Trophoblast cell (in vitro differentiated cells and primary cell): ENCODE results near the gene AGBL5.

Experiments
- DNase-seq, 2 donors: peaks; one replicate each; pipeline ENCODE4 v3.0.0-alpha.2; 2016
- H2AFZ ChIP-seq: 2 replicates; pipeline ENCODE4 v1.6.1; 2013; ENCODE audit warnings: low read length, moderate library complexity, mild to moderate bottlenecking; ENCODE audit not compliant: insufficient read depth, poor library complexity
- H2AK5ac ChIP-seq: 2 replicates; pipeline ENCODE4 v1.6.1; 2013; ENCODE audit warnings: mild to moderate bottlenecking, low read length
- H2BK120ac ChIP-seq: 2 replicates; pipeline ENCODE4 v1.6.1; 2013; ENCODE audit warnings: low read length, mild to moderate bottlenecking, moderate library complexity; ENCODE audit not compliant: insufficient read depth, poor library complexity
- H2BK12ac ChIP-seq: 2 replicates; pipeline ENCODE4 v1.6.1; 2013; ENCODE audit warnings: mild to moderate bottlenecking, low read length, moderate library complexity
- H2BK5ac ChIP-seq: 2 replicates; pipeline ENCODE4 v1.6.1; 2013; ENCODE audit warnings: low read length, low read depth, moderate library complexity, mild to moderate bottlenecking; ENCODE audit not compliant: poor library complexity
- H3K14ac ChIP-seq: 2 replicates; pipeline ENCODE4 v1.6.1; 2013; ENCODE audit warnings: mild to moderate bottlenecking, low read length
- H3K18ac ChIP-seq: 2 replicates; pipeline ENCODE4 v1.6.1; 2013; ENCODE audit warnings: mild to moderate bottlenecking, low read length
- H3K23ac ChIP-seq: 2 replicates; pipeline ENCODE4 v1.6.1; 2013; ENCODE audit warnings: low read length
- H3K27ac ChIP-seq: 2 replicates; pipeline ENCODE4 v1.5.1; 2013; ENCODE audit warnings: low read depth, mild to moderate bottlenecking, inconsistent platforms, low read length, moderate library complexity
- H3K27me3 ChIP-seq: 2 replicates; pipeline ENCODE4 v1.6.1; 2013; ENCODE audit warnings: inconsistent platforms, mild to moderate bottlenecking, low read length, moderate library complexity; ENCODE audit not compliant: insufficient read depth
- H3K36me3 ChIP-seq, 2 experiments: 1 replicate in 1 of 2; 2 replicates in 1 of 2; pipeline ENCODE4 v1.6.1; 2013; ENCODE audit warnings: low read length in 2 of 2, mild to moderate bottlenecking in 2 of 2, moderate library complexity in 1 of 2; ENCODE audit not compliant: insufficient read depth in 2 of 2, control insufficient read depth in 1 of 2
- H3K4ac ChIP-seq: 2 replicates; pipeline ENCODE4 v1.6.1; 2013; ENCODE audit warnings: low read depth, mild to moderate bottlenecking, low read length, moderate library complexity
- H3K4me1 ChIP-seq, 2 experiments: 1 replicate in 1 of 2; 2 replicates in 1 of 2; pipeline ENCODE4 v1.6.1; 2013; ENCODE audit warnings: low read length in 2 of 2, mild to moderate bottlenecking in 2 of 2, moderate library complexity in 1 of 2; ENCODE audit not compliant: insufficient read depth in 2 of 2, control insufficient read depth in 1 of 2
- H3K4me2 ChIP-seq: 2 replicates; pipeline ENCODE4 v1.6.1; 2013; ENCODE audit warnings: inconsistent platforms, mild to moderate bottlenecking, low read length, moderate library complexity
- H3K4me3 ChIP-seq: 2 replicates; pipeline ENCODE4 v1.5.1; 2013; ENCODE audit warnings: mild to moderate bottlenecking, low read depth, low read length, inconsistent platforms
- H3K79me1 ChIP-seq: one replicate; pipeline ENCODE4 v1.6.1; 2013; ENCODE audit warnings: low read length
- H3K79me2 ChIP-seq: 2 replicates; pipeline ENCODE4 v1.6.1; 2013; ENCODE audit warnings: low read length, mild to moderate bottlenecking; ENCODE audit not compliant: control insufficient read depth, insufficient read depth, poor library complexity
- H3K9ac ChIP-seq: 2 replicates; pipeline ENCODE4 v1.6.1; 2013; ENCODE audit warnings: mild to moderate bottlenecking, low read length
- H3K9me3 ChIP-seq: 2 replicates; pipeline ENCODE4 v1.6.1; 2013; ENCODE audit warnings: low read depth, mild to moderate bottlenecking, control low read depth, inconsistent platforms, low read length; ENCODE audit not compliant: insufficient read depth
- H4K12ac ChIP-seq: 2 replicates; pipeline ENCODE4 v1.6.1; 2013; ENCODE audit warnings: low read depth, mild to moderate bottlenecking, low read length, moderate library complexity
- H4K8ac ChIP-seq: 2 replicates; pipeline ENCODE4 v1.6.1; 2013; ENCODE audit warnings: low read depth, mild to moderate bottlenecking, low read length, moderate library complexity
- H4K91ac ChIP-seq: one replicate; pipeline ENCODE4 v1.6.1; 2013; ENCODE audit warnings: low read depth, mild to moderate bottlenecking, low read length, moderate library complexity
- WGBS: extraction: QIAGEN DNeasy Blood & Tissue Kit; methylation state at CpG from one replicate; pipeline ENCODE4 v1.1.7; 2013; ENCODE audit warnings: missing lambda C conversion rate; ENCODE audit not compliant: insufficient read length, insufficient coverage; ENCODE audit errors: extremely low coverage; 5-methylcytosine and 5-hydroxymethylcytosine counted together

Gene AGBL5

DNA sequence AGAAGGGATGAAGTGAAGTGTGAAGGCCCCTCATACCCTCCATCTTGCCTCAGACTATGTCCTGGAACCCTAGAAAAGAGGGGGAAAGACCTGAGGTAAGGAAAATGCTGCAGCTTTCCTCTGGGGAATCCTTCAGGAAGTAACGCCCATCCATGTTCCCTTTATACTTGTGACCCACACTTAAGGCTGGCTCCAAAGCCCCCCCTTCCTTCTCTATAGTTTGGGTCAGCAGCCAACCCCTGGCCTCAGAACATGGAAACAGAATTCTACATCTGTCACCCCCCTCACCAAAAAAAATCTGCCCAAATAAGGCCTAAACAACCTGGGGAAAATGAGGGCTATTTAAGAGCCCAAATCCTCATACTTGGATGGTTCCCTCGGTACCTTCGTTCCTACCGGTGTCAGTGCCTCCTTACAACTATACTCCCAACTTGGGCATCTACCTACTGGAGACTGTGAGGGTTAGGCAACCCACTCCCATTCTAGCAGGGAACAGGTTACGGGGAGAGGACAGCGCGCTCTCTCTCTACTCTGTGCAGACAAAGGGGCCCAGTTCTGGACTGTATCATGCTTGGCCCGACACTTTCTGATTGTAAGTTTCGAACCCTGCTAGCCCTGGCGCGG, 19.3 kb downstream of the AGBL5 start:
- Histone ChIP-seq H3K18ac (peak overlapping the region; percentile 86), H3K27me3 (no peaks in the 10 kb centered on the region), H3K9me3 (no peaks in the 10 kb centered on the region), H4K91ac (peak overlapping the region; percentile 76), H2BK5ac (peak overlapping the region; percentile 77), H3K36me3 (peaks cover 28 to 35% of the 10 kb centered on the region in 2 experiments), H3K4ac (peak overlapping the region; percentile 92), H3K9ac (peak overlapping the region; percentile 93), H3K4me1 (peaks cover 6 to 18% of the 10 kb centered on the region in 2 experiments), H4K12ac (peak overlapping the region; percentile 92), H3K4me2 (peak overlapping the region; percentile 79), H4K8ac (peak overlapping the region; percentile 94), H2AFZ (peak overlapping the region; percentile 65), H2AK5ac (peak overlapping the region; percentile 78), H3K14ac (peak overlapping the region; percentile 81), H3K79me1 (peaks cover 19% of the 10 kb centered on the region), H3K4me3 (peak overlapping the region; percentile 89), H2BK12ac (peak overlapping the region; percentile 8), H2BK120ac (peak overlapping the region; percentile 67), H3K79me2 (peaks cover 21% of the 10 kb centered on the region), H3K23ac (no peak overlapping the region), H3K27ac (peak overlapping the region; percentile 83)
- no peak for DNase-seq
- WGBS, result no CpG with 5 or more reads among the region's 11 CpGs

- peak within 1 kb of the TSS; percentile 85 for H2AK5ac ChIP-seq
- peaks cover 26 to 32% of the 10 kb centered on the region in 2 experiments for H3K36me3 ChIP-seq
- H3K18ac ChIP-seq, result peak within 1 kb of the TSS; percentile 86
- H3K4me2 ChIP-seq, result peak within 1 kb of the TSS; percentile 94
- H3K14ac ChIP-seq, result peak within 1 kb of the TSS; percentile 83
- H3K4me3 ChIP-seq, result peak within 1 kb of the TSS; percentile 89
- peak within 1 kb of the TSS; percentile 93 for H3K9ac ChIP-seq
- peak; percentile 95 to 98 for DNase-seq
- no CpG with 5 or more reads among the region's 86 CpGs for WGBS
- peaks cover 19% of the 10 kb centered on the region for H3K79me1 ChIP-seq
- peak within 1 kb of the TSS; percentile 34 for H2BK12ac ChIP-seq
- peak within 1 kb of the TSS; percentile 93 for H3K27ac ChIP-seq
- no peaks in the 10 kb centered on the region for H3K9me3 ChIP-seq
- H4K8ac ChIP-seq, result peak within 1 kb of the TSS; percentile 94
- peak within 1 kb of the TSS; percentile 92 for H4K12ac ChIP-seq
- peak within 1 kb of the TSS; percentile 75 for H2BK120ac ChIP-seq
- H3K4me1 ChIP-seq, result peaks cover 6 to 18% of the 10 kb centered on the region in 2 experiments
- peak within 1 kb of the TSS; percentile 81 for H2AFZ ChIP-seq
- peaks cover 21% of the 10 kb centered on the region for H3K79me2 ChIP-seq
- H4K91ac ChIP-seq, result peak within 1 kb of the TSS; percentile 94
- no peaks in the 10 kb centered on the region for H3K27me3 ChIP-seq
- H2BK5ac ChIP-seq, result peak within 1 kb of the TSS; percentile 77
- peak within 1 kb of the TSS; percentile 92 for H3K4ac ChIP-seq
- H3K23ac ChIP-seq, result no peak within 1 kb of the TSS
Observed at GRCh38 chr2:27071277-27071989, 20.0 kb downstream of the AGBL5 start, which contains the start of gene OST4. OST4 (minus strand) TSS chr2:27071654.

DNA sequence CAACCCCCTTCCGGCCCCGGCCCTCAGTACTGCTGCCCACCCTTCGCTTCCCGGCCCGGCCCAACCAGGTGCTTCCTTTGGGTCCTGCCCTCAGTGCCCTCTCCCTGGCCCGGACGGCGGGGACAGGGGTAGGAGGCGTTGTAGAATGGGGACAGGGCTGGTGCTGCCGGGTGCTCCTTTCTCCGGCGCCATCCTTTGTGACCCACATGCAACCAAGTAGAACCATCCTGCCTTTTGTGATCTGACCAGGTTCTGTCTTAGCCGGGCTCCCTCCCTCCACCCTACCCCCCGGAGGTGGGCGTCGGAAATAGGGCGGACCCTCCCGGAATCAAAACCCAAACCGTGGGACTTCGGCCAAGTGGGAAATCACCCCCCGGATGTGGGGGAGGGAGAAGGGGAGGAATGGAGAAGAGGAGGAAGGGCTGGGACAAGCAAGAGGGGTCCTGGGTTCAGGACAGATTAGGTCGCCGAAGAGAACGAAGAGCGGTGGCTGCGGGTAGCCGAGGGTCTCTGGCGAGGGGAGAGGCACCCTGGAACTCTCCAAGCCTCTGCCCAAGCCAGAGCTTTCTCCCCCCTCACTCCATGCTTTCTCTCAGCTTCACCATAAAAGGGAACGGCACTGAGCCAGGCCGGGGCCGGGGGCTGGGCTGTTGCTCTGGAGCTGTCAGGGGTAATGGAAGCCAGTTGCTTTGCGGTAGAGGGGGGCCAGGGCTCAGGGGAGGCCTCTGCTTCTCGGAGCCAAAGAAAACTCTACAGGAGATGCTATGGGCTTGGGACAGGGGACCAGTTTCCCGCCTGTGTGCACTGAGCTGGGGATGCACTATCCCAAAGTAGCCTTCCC, 20.7 kb downstream of the AGBL5 start:
- Histone ChIP-seq H3K14ac (peak overlapping the region; percentile 83), H3K79me1 (peaks cover 19% of the 10 kb centered on the region), H3K36me3 (peaks cover 23 to 30% of the 10 kb centered on the region in 2 experiments), H3K4me3 (peak overlapping the region; percentile 81), H2BK12ac (peak overlapping the region; percentile 46), H4K12ac (peak overlapping the region; percentile 66), H3K9ac (peak overlapping the region; percentile 87), H3K4me2 (peak overlapping the region; percentile 94), H3K4me1 (peaks cover 6 to 18% of the 10 kb centered on the region in 2 experiments), H4K8ac (peak overlapping the region; percentile 85), H3K79me2 (peaks cover 21% of the 10 kb centered on the region), H2AK5ac (peak overlapping the region; percentile 85), H2BK120ac (peak overlapping the region; percentile 75), H3K18ac (peak overlapping the region; percentile 86), H2BK5ac (peak overlapping the region; percentile 47), H2AFZ (peak overlapping the region; percentile 81), H4K91ac (peak overlapping the region; percentile 94), H3K4ac (peak overlapping the region; percentile 76), H3K27me3 (no peaks in the 10 kb centered on the region), H3K23ac (no peak overlapping the region), H3K27ac (peak overlapping the region; percentile 93), H3K9me3 (no peaks in the 10 kb centered on the region)
- no peak for DNase-seq
- WGBS, result no CpG with 5 or more reads among the region's 34 CpGs

DNA sequence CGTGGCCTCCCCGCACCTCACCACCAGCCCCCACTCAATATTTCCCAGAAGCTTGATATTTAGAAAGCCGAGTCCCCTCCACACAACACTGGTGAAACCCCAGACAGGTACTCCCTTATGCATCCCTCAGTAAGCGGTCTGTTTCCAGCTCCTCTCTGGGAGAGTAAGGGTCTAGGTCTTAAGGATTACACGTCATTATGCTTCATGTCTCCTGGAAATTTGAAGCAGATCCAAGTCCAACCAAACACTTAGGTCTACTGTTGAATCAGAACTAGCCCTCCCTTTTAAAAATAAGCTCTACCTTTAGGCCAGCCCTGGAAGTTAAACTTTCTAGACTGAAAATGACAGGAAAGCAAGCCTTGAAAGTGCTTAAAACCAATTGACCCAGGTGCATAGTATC, 21.5 kb downstream of the AGBL5 start:
- Histone ChIP-seq H2BK5ac (peak overlapping the region; percentile 15), H3K36me3 (peaks cover 19 to 24% of the 10 kb centered on the region in 2 experiments), H3K4me3 (no peak overlapping the region), H2AFZ (no peak overlapping the region), H3K4ac (no peak overlapping the region), H4K91ac (peak overlapping the region; percentile 37), H2AK5ac (no peak overlapping the region), H2BK12ac (peak overlapping the region; percentile 46), H3K79me1 (peaks cover 19% of the 10 kb centered on the region), H3K18ac (no peak overlapping the region), H3K4me1 (peaks cover 6 to 18% of the 10 kb centered on the region in 2 experiments), H3K4me2 (peak overlapping the region; percentile 94), H3K23ac (no peak overlapping the region), H4K12ac (no peak overlapping the region), H3K27me3 (no peaks in the 10 kb centered on the region), H3K79me2 (peaks cover 21% of the 10 kb centered on the region), H3K9ac (no peak overlapping the region), H3K9me3 (no peaks in the 10 kb centered on the region), H2BK120ac (peak overlapping the region; percentile 34), H3K27ac (peak overlapping the region; percentile 93), H3K14ac (no peak overlapping the region), H4K8ac (peak overlapping the region; percentile 85)
- no peak for DNase-seq
- no CpG with 5 or more reads among the region's 5 CpGs for WGBS
